ENCODE data around the gene NSD2.
"Not testable (repeated sequence)": the region's sequence is repeated elsewhere in the genome, so short reads cannot be mapped to it uniquely, and the experiment has no call there.

GRCh38 chr4:1844618-1845017 is 26.6 kb upstream of the NSD2 start:
- not testable (repeated sequence) for TF ChIP-seq POLR2A, CTCF (IDR thresholded peaks at IDR 0.05)

Data from testis (tissue), 2 donors.